Neural cell (in vitro differentiated cells): Measurements from ENCODE around the gene ACOT8. TPM values are rescaled to one million over a fixed set of nuclear protein-coding genes. Genes with fewer than 3 reads are reported as not detected.

Source experiments
- H2AFZ ChIP-seq: fragments of 200-600, 300-800 bp; sonication (generic), shearing (Covaris generic); 2 replicates; pipeline ENCODE4 v1.6.0; 2014; ENCODE audit warnings: low read depth, mild to moderate bottlenecking, antibody characterized with exemption, low read length, moderate library complexity
- H3F3A ChIP-seq: fragments of 200-600 bp; shearing (Covaris generic); 2 replicates; pipeline ENCODE4 v1.6.1; 2016; ENCODE audit warnings: mild to moderate bottlenecking, moderate library complexity, mixed read lengths, antibody characterized with exemption, low read length; ENCODE audit not compliant: insufficient read depth, poor library complexity, severe bottlenecking
- H3K27ac ChIP-seq: fragments of 200-600, 300-800 bp; sonication (generic), shearing (Covaris generic); 2 replicates; pipeline ENCODE4 v1.5.1; 2014; ENCODE audit warnings: mild to moderate bottlenecking, low read length, moderate library complexity
- H3K27me3 ChIP-seq: fragments of 300-800, 200-600 bp; sonication (generic), shearing (Covaris generic); 2 replicates; pipeline ENCODE4 v1.6.0; 2014; ENCODE audit warnings: mild to moderate bottlenecking, low read depth, low read length, moderate library complexity; ENCODE audit not compliant: insufficient read depth
- H3K36me3 ChIP-seq: fragments of 300-800, 200-600 bp; sonication (generic), shearing (Covaris generic); 2 replicates; pipeline ENCODE4 v1.5.1; 2014; ENCODE audit warnings: mild to moderate bottlenecking, antibody characterized with exemption, low read length, moderate library complexity; ENCODE audit not compliant: insufficient read depth
- H3K4me2 ChIP-seq: fragments of 300-800, 200-600 bp; sonication (generic), shearing (Covaris generic); 2 replicates; pipeline ENCODE4 v1.6.0; 2014; ENCODE audit warnings: mild to moderate bottlenecking, low read length
- H3K4me3 ChIP-seq: fragments of 300-800, 200-600 bp; sonication (generic), shearing (Covaris generic); 2 replicates; pipeline ENCODE4 v1.5.1; 2014; ENCODE audit warnings: mild to moderate bottlenecking, low read length, moderate library complexity
- H3K79me2 ChIP-seq: fragments of 200-600 bp; shearing (Covaris generic); replicated peaks from 2 replicates; pipeline ENCODE4 v1.6.0; 2014; ENCODE audit warnings: mild to moderate bottlenecking, low read length, moderate library complexity; ENCODE audit not compliant: insufficient read depth
- H3K9ac ChIP-seq: fragments of 300-800, 200-600 bp; sonication (generic), shearing (Covaris generic); 2 replicates; pipeline ENCODE4 v1.6.1; 2016; ENCODE audit warnings: mild to moderate bottlenecking, low read length, mixed read lengths
- H3K9me2 ChIP-seq: fragments of 200-600 bp; shearing (Covaris generic); 2 replicates; pipeline ENCODE4 v1.6.1; 2016; ENCODE audit warnings: mild to moderate bottlenecking, low read length, mixed read lengths; ENCODE audit not compliant: insufficient read depth
- H3K9me3 ChIP-seq: fragments of 200-600, 300-800 bp; sonication (generic), shearing (Covaris generic); 2 replicates; pipeline ENCODE4 v1.6.1; 2016; ENCODE audit warnings: mild to moderate bottlenecking, mixed run types, low read length, moderate library complexity, mixed read lengths
- H4K20me1 ChIP-seq: fragments of 200-600 bp; shearing (Covaris generic); 2 replicates; pipeline ENCODE4 v1.6.1; 2016; ENCODE audit warnings: mild to moderate bottlenecking, mixed run types; ENCODE audit not compliant: insufficient read depth
- EP300 ChIP-seq: fragments of 450-650 bp; conservative IDR thresholded peaks from 2 replicates; pipeline ENCODE4 v1.6.1; 2014; ENCODE audit warnings: antibody characterized with exemption, mild to moderate bottlenecking, moderate library complexity; ENCODE audit not compliant: poor library complexity, severe bottlenecking
- EZH2 ChIP-seq: fragments of 200-600, 300-800 bp; shearing (Covaris generic), sonication (generic); IDR thresholded peaks from 2 replicates; pipeline ENCODE4 v1.6.1; 2014; ENCODE audit warnings: antibody characterized with exemption, low read length, borderline replicate concordance, mild to moderate bottlenecking; ENCODE audit not compliant: insufficient read depth, poor library complexity, severe bottlenecking
- MXI1 ChIP-seq: fragments of 450-650 bp; conservative IDR thresholded peaks from 2 replicates; pipeline ENCODE4 v1.6.1; 2014; ENCODE audit warnings: antibody characterized with exemption, mild to moderate bottlenecking; ENCODE audit not compliant: poor library complexity, severe bottlenecking
- POLR2AphosphoS5 ChIP-seq: IDR thresholded peaks from 2 replicates; pipeline ENCODE4 v1.6.1; 2012
- RAD21 ChIP-seq: fragments of 450-650 bp; conservative IDR thresholded peaks from 2 replicates; pipeline ENCODE4 v1.6.1; 2014; ENCODE audit warnings: antibody characterized with exemption, mild to moderate bottlenecking, moderate library complexity
- SMC3 ChIP-seq: fragments of 450-650 bp; conservative IDR thresholded peaks from 2 replicates; pipeline ENCODE4 v1.6.1; 2014; ENCODE audit warnings: antibody characterized with exemption, mild to moderate bottlenecking, moderate library complexity; ENCODE audit not compliant: poor library complexity
- TAF1 ChIP-seq: IDR thresholded peaks from 2 replicates; pipeline ENCODE4 v1.6.1; 2012; ENCODE audit warnings: low read depth
- polyA plus RNA-seq: library from polyadenylated mRNA; depleted of rRNA; stranded (reverse); fragments of >200 nt; gene quantifications from 2 replicates; pipeline ENCODE4 v1.2.3, GENCODE V29; 2014
- TF ChIP-seq, protein P1 (sequence below): IDR thresholded peaks from 2 replicates; pipeline ENCODE4 v1.6.1; 2012; ENCODE audit warnings: borderline replicate concordance
- TF ChIP-seq, protein P2 (sequence below): fragments of 450-650 bp; IDR thresholded peaks from 2 replicates; pipeline ENCODE4 v1.5.1; 2014; ENCODE audit warnings: antibody characterized with exemption, mild to moderate bottlenecking, moderate library complexity; ENCODE audit not compliant: poor library complexity, severe bottlenecking

ACOT8 gene
- polyA plus RNA-seq, 1 donor from 2014 or later, result 68.7 TPM

DNA sequence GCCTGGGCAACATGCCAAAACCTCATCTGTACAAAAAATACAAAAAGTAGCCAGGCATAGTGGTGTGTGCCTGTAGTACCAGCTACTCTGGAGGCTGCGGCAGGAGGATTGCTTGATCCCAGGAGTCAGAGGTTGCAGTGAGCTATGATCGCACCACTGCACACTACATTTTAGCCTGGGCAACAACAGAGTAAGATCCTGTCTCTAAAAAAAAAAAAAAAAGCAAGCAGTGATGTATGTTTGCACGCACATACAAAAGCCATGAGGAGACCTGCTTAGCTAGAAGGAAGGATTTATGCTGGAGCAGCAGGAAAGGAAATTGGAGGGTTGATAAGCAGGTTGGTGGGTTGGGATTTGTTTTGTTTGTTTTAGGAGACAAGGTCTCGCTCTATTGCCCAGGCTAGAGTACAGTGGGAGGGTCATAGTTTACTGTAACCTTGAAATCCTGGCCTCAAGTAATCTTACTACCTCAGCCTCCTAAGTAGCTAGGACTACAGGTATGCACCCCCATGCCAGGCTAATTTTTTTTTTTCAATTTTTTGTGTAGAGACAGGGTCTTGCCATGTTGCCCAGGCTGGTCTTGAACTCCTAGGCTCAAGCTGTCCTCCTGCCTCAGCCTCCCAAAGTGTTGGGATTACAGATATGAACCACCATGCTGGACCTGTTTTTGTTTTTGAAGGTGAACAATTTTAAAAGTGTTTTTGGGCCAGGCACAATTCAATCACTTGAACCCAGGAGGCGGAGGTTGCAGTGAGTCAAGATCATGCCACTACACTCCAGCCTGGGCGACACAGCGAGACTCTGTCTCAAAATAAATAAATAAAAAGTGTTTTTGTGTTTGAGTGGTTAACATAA, 4.3 kb upstream of the ACOT8 start:
- Histone ChIP-seq H3K9me2 (no peaks in the 10 kb centered on the region), H4K20me1 (no peaks in the 10 kb centered on the region), H3K4me2 (no peak overlapping the region), H3K4me3 (no peak overlapping the region), H3F3A (no peaks in the 10 kb centered on the region), H3K27ac (no peak overlapping the region), H2AFZ (no peak overlapping the region), H3K9me3 (no peaks in the 10 kb centered on the region), H3K36me3 (no peaks in the 10 kb centered on the region), H3K27me3 (no peaks in the 10 kb centered on the region), H3K9ac (no peak overlapping the region), H3K79me2 (peaks cover 19% of the 10 kb centered on the region)
- TF ChIP-seq EZH2 (no peak), RAD21 (no peak), MXI1 (no peak), POLR2AphosphoS5 (no peak), SMC3 (no peak), EP300 (no peak), TAF1 (no peak)
- TF ChIP-seq, protein P1, sequence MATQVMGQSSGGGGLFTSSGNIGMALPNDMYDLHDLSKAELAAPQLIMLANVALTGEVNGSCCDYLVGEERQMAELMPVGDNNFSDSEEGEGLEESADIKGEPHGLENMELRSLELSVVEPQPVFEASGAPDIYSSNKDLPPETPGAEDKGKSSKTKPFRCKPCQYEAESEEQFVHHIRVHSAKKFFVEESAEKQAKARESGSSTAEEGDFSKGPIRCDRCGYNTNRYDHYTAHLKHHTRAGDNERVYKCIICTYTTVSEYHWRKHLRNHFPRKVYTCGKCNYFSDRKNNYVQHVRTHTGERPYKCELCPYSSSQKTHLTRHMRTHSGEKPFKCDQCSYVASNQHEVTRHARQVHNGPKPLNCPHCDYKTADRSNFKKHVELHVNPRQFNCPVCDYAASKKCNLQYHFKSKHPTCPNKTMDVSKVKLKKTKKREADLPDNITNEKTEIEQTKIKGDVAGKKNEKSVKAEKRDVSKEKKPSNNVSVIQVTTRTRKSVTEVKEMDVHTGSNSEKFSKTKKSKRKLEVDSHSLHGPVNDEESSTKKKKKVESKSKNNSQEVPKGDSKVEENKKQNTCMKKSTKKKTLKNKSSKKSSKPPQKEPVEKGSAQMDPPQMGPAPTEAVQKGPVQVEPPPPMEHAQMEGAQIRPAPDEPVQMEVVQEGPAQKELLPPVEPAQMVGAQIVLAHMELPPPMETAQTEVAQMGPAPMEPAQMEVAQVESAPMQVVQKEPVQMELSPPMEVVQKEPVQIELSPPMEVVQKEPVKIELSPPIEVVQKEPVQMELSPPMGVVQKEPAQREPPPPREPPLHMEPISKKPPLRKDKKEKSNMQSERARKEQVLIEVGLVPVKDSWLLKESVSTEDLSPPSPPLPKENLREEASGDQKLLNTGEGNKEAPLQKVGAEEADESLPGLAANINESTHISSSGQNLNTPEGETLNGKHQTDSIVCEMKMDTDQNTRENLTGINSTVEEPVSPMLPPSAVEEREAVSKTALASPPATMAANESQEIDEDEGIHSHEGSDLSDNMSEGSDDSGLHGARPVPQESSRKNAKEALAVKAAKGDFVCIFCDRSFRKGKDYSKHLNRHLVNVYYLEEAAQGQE, result no peak
- TF ChIP-seq, protein P2, sequence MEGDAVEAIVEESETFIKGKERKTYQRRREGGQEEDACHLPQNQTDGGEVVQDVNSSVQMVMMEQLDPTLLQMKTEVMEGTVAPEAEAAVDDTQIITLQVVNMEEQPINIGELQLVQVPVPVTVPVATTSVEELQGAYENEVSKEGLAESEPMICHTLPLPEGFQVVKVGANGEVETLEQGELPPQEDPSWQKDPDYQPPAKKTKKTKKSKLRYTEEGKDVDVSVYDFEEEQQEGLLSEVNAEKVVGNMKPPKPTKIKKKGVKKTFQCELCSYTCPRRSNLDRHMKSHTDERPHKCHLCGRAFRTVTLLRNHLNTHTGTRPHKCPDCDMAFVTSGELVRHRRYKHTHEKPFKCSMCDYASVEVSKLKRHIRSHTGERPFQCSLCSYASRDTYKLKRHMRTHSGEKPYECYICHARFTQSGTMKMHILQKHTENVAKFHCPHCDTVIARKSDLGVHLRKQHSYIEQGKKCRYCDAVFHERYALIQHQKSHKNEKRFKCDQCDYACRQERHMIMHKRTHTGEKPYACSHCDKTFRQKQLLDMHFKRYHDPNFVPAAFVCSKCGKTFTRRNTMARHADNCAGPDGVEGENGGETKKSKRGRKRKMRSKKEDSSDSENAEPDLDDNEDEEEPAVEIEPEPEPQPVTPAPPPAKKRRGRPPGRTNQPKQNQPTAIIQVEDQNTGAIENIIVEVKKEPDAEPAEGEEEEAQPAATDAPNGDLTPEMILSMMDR, result no peak

DNA sequence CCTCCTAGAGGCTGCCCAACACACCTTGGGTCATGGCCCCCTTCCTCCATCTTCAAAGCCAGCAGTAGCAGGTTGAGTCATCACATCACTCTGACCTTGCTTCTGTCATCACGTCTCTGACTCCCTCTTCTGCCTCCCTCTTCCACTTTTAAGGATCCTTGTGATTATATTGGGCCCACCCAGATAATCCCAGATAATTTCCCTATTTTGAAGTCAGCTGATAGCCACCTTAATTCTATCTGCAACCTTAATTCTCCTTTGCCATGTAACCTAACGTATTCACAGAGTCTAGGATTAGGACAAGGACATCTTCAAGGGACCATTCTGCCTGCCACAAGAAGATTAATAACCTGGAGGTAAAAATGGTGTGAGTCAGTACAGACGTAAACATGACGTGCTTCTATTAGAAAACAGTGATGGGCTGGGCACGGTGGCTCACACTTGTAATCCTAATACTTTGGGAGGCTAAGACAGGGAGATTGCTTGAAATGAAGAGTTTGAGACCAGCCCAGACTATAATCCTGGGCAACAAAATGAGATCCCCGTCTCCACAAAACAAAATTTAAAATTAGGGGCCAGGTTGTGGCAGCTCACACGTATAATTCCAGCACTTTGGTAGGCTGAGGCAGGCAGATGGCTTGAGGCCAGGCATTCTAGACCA, 3.5 kb upstream of the ACOT8 start:
- no peak overlapping the region for H3K9ac ChIP-seq
- H3K4me3 ChIP-seq, result no peak overlapping the region

More for the DNA sequence above, 3.5 kb upstream of the ACOT8 start:
- H3K36me3 ChIP-seq, result no peaks in the 10 kb centered on the region
- H3K4me2 ChIP-seq, result no peak overlapping the region
- H3K27me3 ChIP-seq, result no peaks in the 10 kb centered on the region
- peaks cover 27% of the 10 kb centered on the region for H3K79me2 ChIP-seq
- no peaks in the 10 kb centered on the region for H3F3A ChIP-seq
- H3K9me2 ChIP-seq, result no peaks in the 10 kb centered on the region
- H2AFZ ChIP-seq, result no peak overlapping the region
- no peaks in the 10 kb centered on the region for H3K9me3 ChIP-seq
- TF ChIP-seq, protein P1, result no peak
- no peak for TF ChIP-seq RAD21
- no peak for TF ChIP-seq EP300
- TF ChIP-seq POLR2AphosphoS5, result no peak
- no peak for TF ChIP-seq SMC3
- no peak for TF ChIP-seq EZH2
- no peaks in the 10 kb centered on the region for H4K20me1 ChIP-seq
- no peak overlapping the region for H3K27ac ChIP-seq
